IMR-90 (cell line): ENCODE measurements around the gene NFASC. TPM values are rescaled to one million over a fixed set of nuclear protein-coding genes. Genes with fewer than 3 reads are reported as not detected.

Experiments
- ATAC-seq: fragments of 200-7000 bp; cut with Tn5 transposase; 2 replicates; pipeline ENCODE4 v1.9.1; 2020; ENCODE audit warnings: low read depth, mild to moderate bottlenecking, moderate library complexity
- BruUV-seq: library from RNA; stranded (reverse); fragments of 400-500 nt; replicated peaks from 2 replicates; lab custom pipeline; 2021; lab: Mats Ljungman, UMichigan
- CTCF ChIA-PET: fragments of 300-600 bp; formaldehyde crosslinking; extraction: SDS; loops from one replicate; lab custom pipeline; 2021; ENCODE audit warnings: antibody characterized with exemption; lab: Yijun Ruan, JAX
- POLR2A ChIA-PET: fragments of 300-600 bp; sonication (Branson Sonifier 250); formaldehyde crosslinking; loops from one replicate; lab custom pipeline; 2022; ENCODE audit warnings: antibody characterized with exemption; ENCODE audit not compliant: unreplicated experiment; lab: Charles Lee
- DNase-seq: peaks from one replicate; pipeline ENCODE4 v3.0.0; 2013
- H2AFZ ChIP-seq: replicated peaks from 2 replicates; pipeline ENCODE3; 2013; ENCODE audit warnings: low read length, mild to moderate bottlenecking; ENCODE audit not compliant: poor library complexity
- H2AK5ac ChIP-seq: 2 replicates; pipeline ENCODE4 v1.6.1; 2013; ENCODE audit warnings: low read depth, low read length, inconsistent platforms
- H2AK9ac ChIP-seq: replicated peaks from 2 replicates; pipeline ENCODE3; 2013; ENCODE audit warnings: mild to moderate bottlenecking, low read depth, low read length, moderate library complexity; ENCODE audit not compliant: poor library complexity
- H2BK120ac ChIP-seq: 2 replicates; pipeline ENCODE4 v1.6.1; 2013; ENCODE audit warnings: low read depth, low read length, inconsistent platforms
- H2BK15ac ChIP-seq: 3 replicates; pipeline ENCODE4 v1.6.1; 2013; ENCODE audit warnings: low read depth, low read length, inconsistent platforms
- H2BK20ac ChIP-seq: 2 replicates; pipeline ENCODE4 v1.6.1; 2013; ENCODE audit warnings: low read depth, mild to moderate bottlenecking, inconsistent platforms, low read length, moderate library complexity
- H2BK5ac ChIP-seq: 2 replicates; pipeline ENCODE4 v1.6.1; 2013; ENCODE audit warnings: mild to moderate bottlenecking, low read depth, low read length, inconsistent platforms; ENCODE audit not compliant: poor library complexity, severe bottlenecking
- H3K14ac ChIP-seq: replicated peaks from 2 replicates; pipeline ENCODE4 v1.6.1; 2013; ENCODE audit warnings: low read depth, low read length, inconsistent platforms
- H3K18ac ChIP-seq: 2 replicates; pipeline ENCODE4 v1.6.1; 2013; ENCODE audit warnings: low read depth, low read length, control low read depth
- H3K23ac ChIP-seq: 2 replicates; pipeline ENCODE4 v1.6.1; 2013; ENCODE audit warnings: low read depth, low read length, inconsistent platforms
- H3K27ac ChIP-seq: 2 replicates; pipeline ENCODE4 v1.5.1; 2013; ENCODE audit warnings: mild to moderate bottlenecking, control low read depth, low read length; ENCODE audit not compliant: insufficient read depth
- H3K27me3 ChIP-seq: 2 replicates; pipeline ENCODE4 v1.6.1; 2013; ENCODE audit warnings: low read length; ENCODE audit not compliant: control insufficient read depth, insufficient read depth
- H3K36me3 ChIP-seq: 2 replicates; pipeline ENCODE4 v1.6.1; 2013; ENCODE audit warnings: low read length, mixed read lengths; ENCODE audit not compliant: control insufficient read depth, insufficient read depth
- H3K4ac ChIP-seq: 2 replicates; pipeline ENCODE4 v1.6.1; 2013; ENCODE audit warnings: low read depth, low read length, inconsistent platforms
- H3K4me1 ChIP-seq: 2 replicates; pipeline ENCODE4 v1.6.1; 2013; ENCODE audit warnings: low read length, mixed read lengths; ENCODE audit not compliant: control insufficient read depth, insufficient read depth
- H3K4me2 ChIP-seq: 2 replicates; pipeline ENCODE4 v1.6.1; 2013; ENCODE audit warnings: low read depth, mild to moderate bottlenecking, control low read depth, low read length, moderate library complexity
- H3K4me3 ChIP-seq: 2 replicates; pipeline ENCODE4 v1.5.1; 2013; ENCODE audit warnings: low read depth, mild to moderate bottlenecking, control low read depth, low read length, moderate library complexity; ENCODE audit not compliant: insufficient read depth
- H3K56ac ChIP-seq: 2 replicates; pipeline ENCODE4 v1.6.1; 2013; ENCODE audit warnings: low read length, inconsistent platforms; ENCODE audit not compliant: insufficient read depth; ENCODE audit errors: extremely low read depth
- H3K79me1 ChIP-seq, 2 experiments: 2 replicates each; pipeline ENCODE4 v1.6.1; 2013; ENCODE audit warnings: low read length in 2 of 2, inconsistent platforms in 1 of 2, low read depth in 1 of 2
- H3K9ac ChIP-seq: 2 replicates; pipeline ENCODE4 v1.6.1; 2013; ENCODE audit warnings: low read depth, low read length, control low read depth
- H3K9me1 ChIP-seq: 2 replicates; pipeline ENCODE4 v1.6.1; 2013; ENCODE audit warnings: low read length, inconsistent platforms; ENCODE audit not compliant: insufficient read depth
- H3K9me3 ChIP-seq: 2 replicates; pipeline ENCODE4 v1.6.1; 2013; ENCODE audit warnings: low read length; ENCODE audit not compliant: control insufficient read depth, insufficient read depth
- H4K20me1 ChIP-seq: 2 replicates; pipeline ENCODE4 v1.6.1; 2013; ENCODE audit warnings: low read length, inconsistent platforms; ENCODE audit not compliant: insufficient read depth
- H4K5ac ChIP-seq: 2 replicates; pipeline ENCODE4 v1.6.1; 2013; ENCODE audit warnings: mild to moderate bottlenecking, low read depth, low read length, control low read depth
- H4K8ac ChIP-seq, 2 experiments: 2 replicates each; pipeline ENCODE4 v1.6.1; 2013; ENCODE audit warnings: low read depth in 2 of 2, low read length in 2 of 2, control low read depth in 1 of 2, inconsistent platforms in 1 of 2
- H4K91ac ChIP-seq: 2 replicates; pipeline ENCODE4 v1.6.1; 2013; ENCODE audit warnings: low read depth, low read length, inconsistent platforms; ENCODE audit not compliant: insufficient read depth
- BHLHE40 ChIP-seq: fragments of 150-350 bp; IDR thresholded peaks from 2 replicates; pipeline ENCODE4 v1.6.1; 2016; ENCODE audit warnings: mild to moderate bottlenecking, low read depth, low read length
- CEBPB ChIP-seq: IDR thresholded peaks from 2 replicates; pipeline ENCODE4 v1.6.1; 2012; ENCODE audit warnings: low read depth, low read length, improper control_type of control experiment
- CHD1 ChIP-seq: IDR thresholded peaks from 2 replicates; pipeline ENCODE4 v1.6.1; 2012; ENCODE audit warnings: low read depth, low read length, improper control_type of control experiment
- CTCF ChIP-seq: conservative IDR thresholded peaks from 2 replicates; pipeline ENCODE4 v1.5.1; 2012; ENCODE audit warnings: mild to moderate bottlenecking, low read depth, low read length, improper control_type of control experiment
- FOS ChIP-seq: fragments of 150-350 bp; IDR thresholded peaks from 2 replicates; pipeline ENCODE4 v1.6.1; 2016; ENCODE audit warnings: low read depth, low read length
- MAFK ChIP-seq: IDR thresholded peaks from 2 replicates; pipeline ENCODE4 v1.6.1; 2012; ENCODE audit warnings: low read depth, low read length, improper control_type of control experiment
- MAZ ChIP-seq: IDR thresholded peaks from 2 replicates; pipeline ENCODE4 v1.6.1; 2012; ENCODE audit warnings: low read depth, mild to moderate bottlenecking, low read length, improper control_type of control experiment, moderate library complexity, borderline replicate concordance
- MXI1 ChIP-seq: IDR thresholded peaks from 2 replicates; pipeline ENCODE4 v1.6.1; 2012; ENCODE audit warnings: low read depth, mild to moderate bottlenecking, low read length, moderate library complexity, borderline replicate concordance
- NFE2L2 ChIP-seq: fragments of 150-350 bp; IDR thresholded peaks from 2 replicates; pipeline ENCODE4 v1.6.1; 2016; ENCODE audit warnings: low read depth, mild to moderate bottlenecking, low read length
- POLR2A ChIP-seq: IDR thresholded peaks from 2 replicates; pipeline ENCODE4 v1.6.1; 2012; ENCODE audit warnings: mild to moderate bottlenecking, low read depth, low read length
- RAD21 ChIP-seq: IDR thresholded peaks from 2 replicates; pipeline ENCODE4 v1.6.1; 2012; ENCODE audit warnings: low read length, improper control_type of control experiment
- RCOR1 ChIP-seq: IDR thresholded peaks from 2 replicates; pipeline ENCODE4 v1.6.1; 2012; ENCODE audit warnings: mild to moderate bottlenecking, low read length, improper control_type of control experiment; ENCODE audit not compliant: insufficient replicate concordance
- RFX5 ChIP-seq: IDR thresholded peaks from 2 replicates; pipeline ENCODE4 v1.8.0; 2012; ENCODE audit warnings: low read depth, mild to moderate bottlenecking, low read length, moderate library complexity
- SMC3 ChIP-seq: fragments of 150-350 bp; IDR thresholded peaks from 2 replicates; pipeline ENCODE4 v1.6.1; 2016; ENCODE audit warnings: low read depth, mild to moderate bottlenecking, antibody characterized with exemption, low read length, moderate library complexity
- WGBS, 2 experiments: methylation state at CpG; one replicate each; pipeline versions ENCODE4 v1.1.5 to v1.1.7; 2013; ENCODE audit warnings: missing lambda C conversion rate in 2 of 2; ENCODE audit not compliant: insufficient read length in 1 of 2; ENCODE audit errors: extremely low coverage in 2 of 2; 5-methylcytosine and 5-hydroxymethylcytosine counted together
- dilution Hi-C: fragments of 300-500 bp; cut with HindIII; formaldehyde crosslinking; loops from one replicate; pipeline ENCODE4 v1.14.3; 2018; ENCODE audit warnings: low sequenced_read_pairs; ENCODE audit not compliant: unreplicated experiment
- in situ Hi-C: fragments of 300-500 bp; cut with MboI; formaldehyde crosslinking; loops from 3 replicates; pipeline ENCODE4 v1.14.3; 2019; ENCODE audit warnings: low sequenced_read_pairs, inconsistent platforms, mixed read lengths
- intact Hi-C: fragments of 100-400 bp; cut with micrococcal nuclease; formaldehyde crosslinking; loops from 2 replicates; pipeline ENCODE4 v1.10.0; 2022
- polyA plus RNA-seq, 3 experiments: library from polyadenylated mRNA; depleted of rRNA; stranded (reverse); fragments of >200 nt; gene quantifications; 2 replicates each; pipeline ENCODE4 v1.2.3, GENCODE V29; 2012; ENCODE audit warnings: low replicate concordance in 1 of 3
- total RNA-seq: library from RNA; depleted of rRNA; stranded (reverse); fragments of >200 nt; gene quantifications from 2 replicates; pipeline ENCODE4 v1.2.3, GENCODE V29; 2012
- TF ChIP-seq, protein P1 (sequence below): fragments of 150-350 bp; IDR thresholded peaks from 2 replicates; pipeline ENCODE4 v1.6.1; 2017; ENCODE audit warnings: mild to moderate bottlenecking, antibody characterized with exemption, low read length, low read depth
- TF ChIP-seq, protein P2 (sequence below): fragments of 150-350 bp; IDR thresholded peaks from 2 replicates; pipeline ENCODE4 v1.6.1; 2016; ENCODE audit warnings: low read depth, mild to moderate bottlenecking, low read length, moderate library complexity, borderline replicate concordance

NFASC gene
- total and polyA plus RNA-seq, 2 of the 4 experiments (the other 2 are of a cell fraction) = 0.18 to 0.79 TPM

DNA sequence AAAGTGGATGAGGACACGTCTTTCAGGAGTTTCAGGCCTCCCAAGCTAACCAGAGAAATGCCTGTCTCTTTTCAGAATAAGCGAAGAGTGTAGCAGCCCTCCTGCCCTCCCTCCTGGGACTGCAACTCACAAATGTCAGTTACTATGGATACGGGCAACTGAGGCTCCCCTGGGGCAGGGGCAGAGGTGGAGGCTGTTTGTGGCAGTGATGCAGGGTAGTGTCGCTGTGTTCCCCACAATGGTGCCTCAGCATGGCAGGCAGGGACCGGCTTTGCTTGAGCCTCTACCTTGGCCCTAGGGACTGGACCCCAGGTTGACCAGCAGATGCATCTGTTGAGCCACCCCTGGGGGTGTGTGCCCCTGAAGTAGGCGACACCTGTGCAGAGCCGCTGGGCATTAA lies 10.2 kb downstream of the NFASC start:
- ChIA-PET POLR2A (no interaction called here), CTCF (no interaction called here)
- Histone ChIP-seq H3K4me1 (no peaks in the 10 kb centered on the region), H3K27me3 (peaks cover 7% of the 10 kb centered on the region), H3K23ac (no peak overlapping the region), H3K27ac (no peak overlapping the region), H2BK5ac (no peak overlapping the region), H3K79me1 (no peaks in the 10 kb centered on the region), H3K18ac (no peak overlapping the region), H3K9ac (no peak overlapping the region), H3K4ac (no peak overlapping the region), H3K14ac (no peak overlapping the region), H3K56ac (no peak overlapping the region), H4K91ac (no peak overlapping the region), H2AK5ac (no peak overlapping the region), H3K4me3 (no peak overlapping the region), H4K20me1 (no peaks in the 10 kb centered on the region), H2BK20ac (no peak overlapping the region), H2AK9ac (no peak overlapping the region), H4K8ac (no peak overlapping the region), H3K9me1 (no peaks in the 10 kb centered on the region), H3K4me2 (no peak overlapping the region), H2BK15ac (no peak overlapping the region), H2AFZ (no peak overlapping the region), H3K36me3 (no peaks in the 10 kb centered on the region), H4K5ac (no peak overlapping the region), H2BK120ac (no peak overlapping the region), H3K9me3 (no peaks in the 10 kb centered on the region)
- in situ Hi-C loops (no loop called here), dilution Hi-C loops (no loop called here), intact Hi-C loops (no loop called here)
- ATAC-seq = no peak
- TF ChIP-seq FOS (no peak), CHD1 (no peak), POLR2A (no peak), CTCF (no peak), MAFK (no peak), RAD21 (no peak), BHLHE40 (no peak), MXI1 (no peak), CEBPB (no peak), MAZ (no peak), RFX5 (no peak), SMC3 (no peak), RCOR1 (no peak), NFE2L2 (no peak)
- TF ChIP-seq, protein P1, sequence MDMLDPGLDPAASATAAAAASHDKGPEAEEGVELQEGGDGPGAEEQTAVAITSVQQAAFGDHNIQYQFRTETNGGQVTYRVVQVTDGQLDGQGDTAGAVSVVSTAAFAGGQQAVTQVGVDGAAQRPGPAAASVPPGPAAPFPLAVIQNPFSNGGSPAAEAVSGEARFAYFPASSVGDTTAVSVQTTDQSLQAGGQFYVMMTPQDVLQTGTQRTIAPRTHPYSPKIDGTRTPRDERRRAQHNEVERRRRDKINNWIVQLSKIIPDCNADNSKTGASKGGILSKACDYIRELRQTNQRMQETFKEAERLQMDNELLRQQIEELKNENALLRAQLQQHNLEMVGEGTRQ = no peak
- TF ChIP-seq, protein P2, sequence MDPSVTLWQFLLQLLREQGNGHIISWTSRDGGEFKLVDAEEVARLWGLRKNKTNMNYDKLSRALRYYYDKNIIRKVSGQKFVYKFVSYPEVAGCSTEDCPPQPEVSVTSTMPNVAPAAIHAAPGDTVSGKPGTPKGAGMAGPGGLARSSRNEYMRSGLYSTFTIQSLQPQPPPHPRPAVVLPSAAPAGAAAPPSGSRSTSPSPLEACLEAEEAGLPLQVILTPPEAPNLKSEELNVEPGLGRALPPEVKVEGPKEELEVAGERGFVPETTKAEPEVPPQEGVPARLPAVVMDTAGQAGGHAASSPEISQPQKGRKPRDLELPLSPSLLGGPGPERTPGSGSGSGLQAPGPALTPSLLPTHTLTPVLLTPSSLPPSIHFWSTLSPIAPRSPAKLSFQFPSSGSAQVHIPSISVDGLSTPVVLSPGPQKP = no peak
- BruUV-seq = no TSS peak
- no peak for DNase-seq
- WGBS, 2 experiments = no CpG with 5 or more reads among the region's 7 CpGs
